ENCODE measurements around the gene NRARP.

Gene NRARP

DNA sequence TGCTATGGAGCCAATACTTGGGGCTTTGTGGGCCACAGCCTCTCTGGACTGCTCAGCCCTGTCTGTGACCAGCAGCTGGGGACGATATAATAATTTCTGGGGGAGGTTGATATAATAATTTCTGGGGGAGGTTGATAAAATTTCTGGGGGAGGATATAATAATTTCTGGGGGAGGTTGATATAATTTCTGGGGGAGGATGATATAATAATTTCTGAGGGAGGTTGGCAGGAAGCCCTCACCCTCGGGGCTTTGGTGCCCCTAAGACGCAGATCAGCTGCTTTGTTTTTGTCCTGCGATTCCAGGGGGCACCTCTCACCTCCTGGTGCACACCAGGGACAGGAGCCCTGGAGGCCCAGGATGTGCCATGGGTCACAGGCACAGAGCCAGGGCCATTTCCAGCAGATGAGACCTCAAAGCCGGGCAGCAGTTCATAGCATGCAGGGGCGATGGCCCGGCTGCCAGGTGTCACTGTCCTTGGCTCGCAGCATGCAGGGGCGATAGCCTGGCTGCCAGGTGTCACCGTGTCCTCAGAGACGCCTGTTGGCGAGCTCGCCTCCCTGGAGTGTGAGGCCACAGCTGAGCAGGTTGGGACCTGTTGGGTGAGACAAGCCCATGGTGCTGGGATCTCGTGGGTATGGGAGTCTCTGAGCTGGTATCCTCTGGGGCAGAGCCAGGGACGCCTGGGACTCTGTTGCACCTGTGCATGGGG is 28.3 kb downstream of the NRARP start:
- no peak overlapping the region for H3K23ac ChIP-seq (ENCODE audit: low read length)
- H2BK15ac ChIP-seq (replicated peaks; ENCODE audit: low read depth) = no peak overlapping the region
- H3K56ac ChIP-seq (ENCODE audit: low read length) = no peak overlapping the region
- H2BK120ac ChIP-seq (ENCODE audit: low read depth, low read length) = no peak overlapping the region
- no peaks in the 10 kb centered on the region for H3K79me2 ChIP-seq (ENCODE audit: control insufficient read depth, insufficient read depth, low read length)
- no peaks in the 10 kb centered on the region for H3K27me3 ChIP-seq (ENCODE audit: insufficient read depth, low read length, poor library complexity)
- no CpG with 5 or more reads among the region's 15 CpGs for WGBS (ENCODE audit: extremely low coverage, insufficient coverage, low lambda C conversion rate)
- H2AK5ac ChIP-seq (ENCODE audit: low read length) = no peak overlapping the region
- H3K9ac ChIP-seq (ENCODE audit: low read length) = no peak overlapping the region
- no peak overlapping the region for H2BK5ac ChIP-seq (ENCODE audit: low read length)
- peaks cover 4% of the 10 kb centered on the region for H3K79me1 ChIP-seq (ENCODE audit: low read length)
- peaks cover 7% of the 10 kb centered on the region for H3K4me1 ChIP-seq (ENCODE audit: control insufficient read depth, low read depth, low read length)
- H3K27ac ChIP-seq (ENCODE audit: low read depth, low read length) = no peak overlapping the region
- H4K5ac ChIP-seq (ENCODE audit: low read length) = no peak overlapping the region
- no peak overlapping the region for H3K18ac ChIP-seq (ENCODE audit: low read length)
- H4K8ac ChIP-seq (ENCODE audit: low read depth, low read length) = no peak overlapping the region
- H3K36me3 ChIP-seq (ENCODE audit: control insufficient read depth, insufficient read depth, low read length) = peaks cover 1% of the 10 kb centered on the region
- DNase-seq = no peak
- H3K4me2 ChIP-seq (ENCODE audit: low read length) = no peak overlapping the region
- no peak overlapping the region for H3K4me3 ChIP-seq (ENCODE audit: low read length)
- no peak overlapping the region for H3K4ac ChIP-seq (ENCODE audit: low read depth, low read length)

- Histone ChIP-seq H3K36me3 (ENCODE audit: control insufficient read depth, insufficient read depth, low read length) (peaks cover 2% of the 10 kb centered on the region), H3K27ac (ENCODE audit: low read depth, low read length) (no peak overlapping the region), H3K18ac (ENCODE audit: low read length) (no peak overlapping the region), H4K8ac (ENCODE audit: low read depth, low read length) (no peak overlapping the region), H3K9ac (ENCODE audit: low read length) (no peak overlapping the region), H3K4me2 (ENCODE audit: low read length) (no peak overlapping the region), H3K4me3 (ENCODE audit: low read length) (no peak overlapping the region), H3K56ac (ENCODE audit: low read length) (no peak overlapping the region), H3K23ac (ENCODE audit: low read length) (no peak overlapping the region), H3K4me1 (ENCODE audit: control insufficient read depth, low read depth, low read length) (peaks cover 7% of the 10 kb centered on the region), H3K4ac (ENCODE audit: low read depth, low read length) (no peak overlapping the region), H2BK15ac (replicated peaks; ENCODE audit: low read depth) (no peak overlapping the region), H2AK5ac (ENCODE audit: low read length) (no peak overlapping the region), H3K27me3 (ENCODE audit: insufficient read depth, low read length, poor library complexity) (no peaks in the 10 kb centered on the region), H4K5ac (ENCODE audit: low read length) (no peak overlapping the region), H2BK120ac (ENCODE audit: low read depth, low read length) (no peak overlapping the region), H3K79me1 (ENCODE audit: low read length) (peaks cover 5% of the 10 kb centered on the region), H2BK5ac (ENCODE audit: low read length) (no peak overlapping the region), H3K79me2 (ENCODE audit: control insufficient read depth, insufficient read depth, low read length) (no peaks in the 10 kb centered on the region)
- no CpG with 5 or more reads among the region's 13 CpGs for WGBS (ENCODE audit: extremely low coverage, insufficient coverage, low lambda C conversion rate)
- no peak for DNase-seq
These were observed 29.0 kb downstream of the NRARP start for GRCh38 chr9:137273095-137273490.

DNA sequence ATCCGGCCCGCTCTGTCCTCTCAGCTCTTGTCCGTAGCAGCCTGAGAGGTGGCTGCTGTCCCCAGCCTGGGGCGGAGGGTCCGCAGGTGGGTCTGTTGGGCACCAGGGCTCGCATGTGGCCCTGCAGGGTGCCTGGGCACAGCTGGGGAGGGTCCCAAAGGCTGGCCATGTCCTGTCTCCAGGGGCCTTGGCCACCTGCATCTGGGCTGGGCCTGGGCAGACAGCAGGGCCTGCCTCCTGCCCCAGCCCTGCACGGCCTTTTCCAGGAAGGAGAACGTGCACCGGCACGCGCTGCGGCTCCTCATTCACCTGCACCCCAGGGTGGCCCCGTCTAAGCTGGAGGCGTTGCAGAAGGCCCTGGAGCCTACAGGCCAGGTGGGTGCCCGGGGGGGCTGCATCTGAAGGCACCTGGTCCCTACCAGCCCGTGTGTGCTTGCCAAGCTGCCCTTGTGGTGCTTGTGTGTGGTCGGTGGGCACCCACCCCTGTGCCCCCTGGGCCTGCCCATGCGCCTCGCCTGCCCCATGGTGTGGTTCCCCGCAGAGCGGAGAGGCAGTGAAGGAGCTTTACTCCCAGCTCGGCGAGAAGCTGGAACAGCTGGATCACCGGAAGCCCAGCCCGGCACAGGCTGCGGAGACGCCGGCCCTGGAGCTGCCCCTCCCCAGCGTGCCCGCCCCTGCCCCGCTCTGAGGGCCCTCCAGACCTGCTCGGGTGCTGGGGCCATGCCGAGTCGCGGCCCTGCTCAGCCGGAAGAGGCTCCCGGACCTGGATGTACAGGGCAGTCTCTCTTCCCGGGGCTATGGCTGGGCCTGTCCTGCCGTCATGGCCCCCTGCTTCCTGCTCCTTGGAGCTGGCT is 29.6 kb downstream of the NRARP start:
- no CpG with 5 or more reads among the region's 39 CpGs for WGBS (ENCODE audit: extremely low coverage, insufficient coverage, low lambda C conversion rate)
- Histone ChIP-seq H3K9ac (ENCODE audit: low read length) (no peak overlapping the region), H2BK120ac (ENCODE audit: low read depth, low read length) (no peak overlapping the region), H4K5ac (ENCODE audit: low read length) (no peak overlapping the region), H3K56ac (ENCODE audit: low read length) (no peak overlapping the region), H4K8ac (ENCODE audit: low read depth, low read length) (no peak overlapping the region), H3K79me1 (ENCODE audit: low read length) (peaks cover 5% of the 10 kb centered on the region), H3K4me2 (ENCODE audit: low read length) (no peak overlapping the region), H3K27me3 (ENCODE audit: insufficient read depth, low read length, poor library complexity) (no peaks in the 10 kb centered on the region), H3K4me3 (ENCODE audit: low read length) (no peak overlapping the region), H3K36me3 (ENCODE audit: control insufficient read depth, insufficient read depth, low read length) (peaks cover 2% of the 10 kb centered on the region), H2AK5ac (ENCODE audit: low read length) (no peak overlapping the region), H3K18ac (ENCODE audit: low read length) (no peak overlapping the region), H3K79me2 (ENCODE audit: control insufficient read depth, insufficient read depth, low read length) (no peaks in the 10 kb centered on the region), H2BK5ac (ENCODE audit: low read length) (no peak overlapping the region), H3K23ac (ENCODE audit: low read length) (no peak overlapping the region), H3K4ac (ENCODE audit: low read depth, low read length) (no peak overlapping the region), H2BK15ac (replicated peaks; ENCODE audit: low read depth) (no peak overlapping the region), H3K27ac (ENCODE audit: low read depth, low read length) (no peak overlapping the region), H3K4me1 (ENCODE audit: control insufficient read depth, low read depth, low read length) (peaks cover 7% of the 10 kb centered on the region)
- DNase-seq = no peak

DNA sequence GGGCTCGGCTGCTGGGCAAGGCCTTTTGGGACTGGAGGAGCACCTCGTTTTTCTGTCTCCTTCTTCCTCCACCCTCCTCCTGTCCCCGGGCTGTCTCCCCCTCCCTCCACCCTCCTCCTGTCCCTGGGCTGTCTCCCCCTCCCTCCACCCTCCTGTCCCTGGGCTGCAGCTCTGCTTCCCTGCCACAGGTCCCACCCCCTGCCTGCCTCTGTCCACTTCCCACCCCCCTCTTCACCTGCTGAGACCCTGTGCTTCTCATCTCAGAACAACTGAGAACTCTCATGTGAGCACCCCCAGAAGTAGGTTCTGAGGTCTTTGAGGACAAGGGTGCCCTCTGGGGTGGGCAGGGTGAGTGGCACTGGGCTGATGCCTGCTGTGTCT is 30.4 kb downstream of the NRARP start:
- Histone ChIP-seq H2AK5ac (ENCODE audit: low read length) (no peak overlapping the region), H2BK5ac (ENCODE audit: low read length) (no peak overlapping the region), H3K36me3 (ENCODE audit: control insufficient read depth, insufficient read depth, low read length) (peaks cover 4% of the 10 kb centered on the region), H4K8ac (ENCODE audit: low read depth, low read length) (no peak overlapping the region), H3K9ac (ENCODE audit: low read length) (no peak overlapping the region), H3K4me3 (ENCODE audit: low read length) (no peak overlapping the region), H2BK15ac (replicated peaks; ENCODE audit: low read depth) (no peak overlapping the region), H3K79me2 (ENCODE audit: control insufficient read depth, insufficient read depth, low read length) (no peaks in the 10 kb centered on the region), H4K5ac (ENCODE audit: low read length) (no peak overlapping the region), H3K4me1 (ENCODE audit: control insufficient read depth, low read depth, low read length) (peaks cover 4% of the 10 kb centered on the region), H3K4ac (ENCODE audit: low read depth, low read length) (no peak overlapping the region), H3K27ac (ENCODE audit: low read depth, low read length) (no peak overlapping the region), H2BK120ac (ENCODE audit: low read depth, low read length) (no peak overlapping the region), H3K4me2 (ENCODE audit: low read length) (no peak overlapping the region), H3K56ac (ENCODE audit: low read length) (no peak overlapping the region), H3K23ac (ENCODE audit: low read length) (no peak overlapping the region), H3K18ac (ENCODE audit: low read length) (no peak overlapping the region), H3K79me1 (ENCODE audit: low read length) (peaks cover 5% of the 10 kb centered on the region), H3K27me3 (ENCODE audit: insufficient read depth, low read length, poor library complexity) (no peaks in the 10 kb centered on the region)
- DNase-seq = no peak
- WGBS (ENCODE audit: extremely low coverage, insufficient coverage, low lambda C conversion rate) = no CpG with 5 or more reads among the region's 3 CpGs

- Histone ChIP-seq H2BK15ac (replicated peaks; ENCODE audit: low read depth) (no peak overlapping the region), H3K27me3 (ENCODE audit: insufficient read depth, low read length, poor library complexity) (no peaks in the 10 kb centered on the region), H3K4ac (ENCODE audit: low read depth, low read length) (no peak overlapping the region), H3K9ac (ENCODE audit: low read length) (no peak overlapping the region), H4K5ac (ENCODE audit: low read length) (no peak overlapping the region), H3K79me1 (ENCODE audit: low read length) (peaks cover 5% of the 10 kb centered on the region), H3K18ac (ENCODE audit: low read length) (no peak overlapping the region), H4K8ac (ENCODE audit: low read depth, low read length) (no peak overlapping the region), H3K4me2 (ENCODE audit: low read length) (no peak overlapping the region), H3K36me3 (ENCODE audit: control insufficient read depth, insufficient read depth, low read length) (peaks cover 4% of the 10 kb centered on the region), H3K4me3 (ENCODE audit: low read length) (no peak overlapping the region), H3K23ac (ENCODE audit: low read length) (no peak overlapping the region), H2AK5ac (ENCODE audit: low read length) (no peak overlapping the region), H3K79me2 (ENCODE audit: control insufficient read depth, insufficient read depth, low read length) (no peaks in the 10 kb centered on the region), H3K56ac (ENCODE audit: low read length) (no peak overlapping the region), H3K27ac (ENCODE audit: low read depth, low read length) (no peak overlapping the region), H2BK5ac (ENCODE audit: low read length) (no peak overlapping the region), H2BK120ac (ENCODE audit: low read depth, low read length) (no peak overlapping the region), H3K4me1 (ENCODE audit: control insufficient read depth, low read depth, low read length) (no peaks in the 10 kb centered on the region)
- WGBS (ENCODE audit: extremely low coverage, insufficient coverage, low lambda C conversion rate) = no CpG with 5 or more reads among the region's 32 CpGs
- no peak for DNase-seq
These were observed 31.0 kb downstream of the NRARP start for GRCh38 chr9:137270929-137271695.

Measured in mesendoderm (in vitro differentiated cells).